Neuron (in vitro differentiated cells): Measurements from ENCODE around the gene PDIA6.

Source experiments
- H2AFZ ChIP-seq: one replicate; pipeline ENCODE4 v1.6.1; 2013; ENCODE audit warnings: low read depth, mild to moderate bottlenecking, inconsistent platforms, low read length, moderate library complexity
- H3K27me3 ChIP-seq: one replicate; pipeline ENCODE4 v1.6.1; 2013; ENCODE audit warnings: low read length; ENCODE audit not compliant: insufficient read depth
- H3K36me3 ChIP-seq: one replicate; pipeline ENCODE4 v1.6.1; 2013; ENCODE audit warnings: low read length; ENCODE audit not compliant: insufficient read depth
- H3K4me1 ChIP-seq: one replicate; pipeline ENCODE4 v1.6.1; 2013; ENCODE audit warnings: low read length; ENCODE audit not compliant: insufficient read depth
- H3K4me3 ChIP-seq: 2 replicates; pipeline ENCODE4 v1.5.1; 2013; ENCODE audit warnings: mild to moderate bottlenecking, low read length, moderate library complexity
- H3K9me3 ChIP-seq: one replicate; pipeline ENCODE4 v1.6.1; 2013; ENCODE audit warnings: low read length

PDIA6 gene

GRCh38 chr2:10779776-10780490, 32.7 kb downstream of the PDIA6 start:
- Histone ChIP-seq H3K27me3 (no peaks in the 10 kb centered on the region), H3K9me3 (no peaks in the 10 kb centered on the region), H3K36me3 (peaks cover 47% of the 10 kb centered on the region), H3K4me1 (peaks cover 1% of the 10 kb centered on the region), H3K4me3 (no peak overlapping the region), H2AFZ (no peak overlapping the region)

GRCh38 chr2:10778724-10779115, 33.9 kb downstream of the PDIA6 start:
- no peaks in the 10 kb centered on the region for H3K27me3 ChIP-seq
- H3K4me3 ChIP-seq, result no peak overlapping the region
- H3K4me1 ChIP-seq, result peaks cover 6% of the 10 kb centered on the region
- no peak overlapping the region for H2AFZ ChIP-seq
- H3K36me3 ChIP-seq, result peaks cover 36% of the 10 kb centered on the region
- H3K9me3 ChIP-seq, result no peaks in the 10 kb centered on the region

GRCh38 chr2:10777842-10778723, 34.5 kb downstream of the PDIA6 start:
- Histone ChIP-seq H2AFZ (no peak overlapping the region), H3K36me3 (peaks cover 31% of the 10 kb centered on the region), H3K9me3 (no peaks in the 10 kb centered on the region), H3K4me1 (peaks cover 8% of the 10 kb centered on the region), H3K4me3 (no peak overlapping the region), H3K27me3 (no peaks in the 10 kb centered on the region)

- no peak overlapping the region for H3K4me3 ChIP-seq
- no peaks in the 10 kb centered on the region for H3K27me3 ChIP-seq
- H3K36me3 ChIP-seq, result peaks cover 27% of the 10 kb centered on the region
- H2AFZ ChIP-seq, result no peak overlapping the region
- H3K4me1 ChIP-seq, result peaks cover 8% of the 10 kb centered on the region
- no peaks in the 10 kb centered on the region for H3K9me3 ChIP-seq
Observed at GRCh38 chr2:10777111-10777841, 35.3 kb downstream of the PDIA6 start.

GRCh38 chr2:10776231-10776977, 36.2 kb downstream of the PDIA6 start:
- Histone ChIP-seq H3K4me3 (no peak overlapping the region), H3K4me1 (peaks cover 8% of the 10 kb centered on the region), H2AFZ (no peak overlapping the region), H3K27me3 (no peaks in the 10 kb centered on the region), H3K36me3 (peaks cover 20% of the 10 kb centered on the region), H3K9me3 (no peaks in the 10 kb centered on the region)

- peaks cover 17% of the 10 kb centered on the region for H3K36me3 ChIP-seq
- H3K9me3 ChIP-seq, result no peaks in the 10 kb centered on the region
- H3K4me3 ChIP-seq, result no peak overlapping the region
- no peaks in the 10 kb centered on the region for H3K27me3 ChIP-seq
- H2AFZ ChIP-seq, result no peak overlapping the region
- peaks cover 8% of the 10 kb centered on the region for H3K4me1 ChIP-seq
Observed at GRCh38 chr2:10775831-10776230, 36.8 kb downstream of the PDIA6 start.

- no peaks in the 10 kb centered on the region for H3K27me3 ChIP-seq
- peaks cover 8% of the 10 kb centered on the region for H3K4me1 ChIP-seq
- H3K4me3 ChIP-seq, result no peak overlapping the region
- no peaks in the 10 kb centered on the region for H3K9me3 ChIP-seq
- peaks cover 13% of the 10 kb centered on the region for H3K36me3 ChIP-seq
- no peak overlapping the region for H2AFZ ChIP-seq
Observed at GRCh38 chr2:10775021-10775780, 37.4 kb downstream of the PDIA6 start.

GRCh38 chr2:10774394-10774793, 38.2 kb downstream of the PDIA6 start:
- no peak overlapping the region for H3K4me3 ChIP-seq
- no peaks in the 10 kb centered on the region for H3K27me3 ChIP-seq
- H3K36me3 ChIP-seq, result peaks cover 11% of the 10 kb centered on the region
- peaks cover 8% of the 10 kb centered on the region for H3K4me1 ChIP-seq
- no peaks in the 10 kb centered on the region for H3K9me3 ChIP-seq
- no peak overlapping the region for H2AFZ ChIP-seq

- Histone ChIP-seq H3K36me3 (peaks cover 11% of the 10 kb centered on the region), H3K4me1 (peaks cover 8% of the 10 kb centered on the region), H3K4me3 (no peak overlapping the region), H3K27me3 (no peaks in the 10 kb centered on the region), H2AFZ (no peak overlapping the region), H3K9me3 (no peaks in the 10 kb centered on the region)
Observed at GRCh38 chr2:10773821-10774341, 38.7 kb downstream of the PDIA6 start.

- Histone ChIP-seq H3K9me3 (no peaks in the 10 kb centered on the region), H3K36me3 (peaks cover 1% of the 10 kb centered on the region), H3K27me3 (no peaks in the 10 kb centered on the region), H3K4me1 (peaks cover 8% of the 10 kb centered on the region), H3K4me3 (no peak overlapping the region), H2AFZ (no peak overlapping the region)
Observed at GRCh38 chr2:10772868-10773215, 39.7 kb downstream of the PDIA6 start.

- no peak overlapping the region for H2AFZ ChIP-seq
- H3K36me3 ChIP-seq, result no peaks in the 10 kb centered on the region
- H3K4me3 ChIP-seq, result no peak overlapping the region
Observed at GRCh38 chr2:10772201-10772867, 40.3 kb downstream of the PDIA6 start.

More at GRCh38 chr2:10772201-10772867, 40.3 kb downstream of the PDIA6 start:
- Histone ChIP-seq H3K9me3 (no peaks in the 10 kb centered on the region), H3K4me1 (peaks cover 8% of the 10 kb centered on the region), H3K27me3 (no peaks in the 10 kb centered on the region)
